ENCODE measurements around the gene BMP2.

BMP2 gene

DNA sequence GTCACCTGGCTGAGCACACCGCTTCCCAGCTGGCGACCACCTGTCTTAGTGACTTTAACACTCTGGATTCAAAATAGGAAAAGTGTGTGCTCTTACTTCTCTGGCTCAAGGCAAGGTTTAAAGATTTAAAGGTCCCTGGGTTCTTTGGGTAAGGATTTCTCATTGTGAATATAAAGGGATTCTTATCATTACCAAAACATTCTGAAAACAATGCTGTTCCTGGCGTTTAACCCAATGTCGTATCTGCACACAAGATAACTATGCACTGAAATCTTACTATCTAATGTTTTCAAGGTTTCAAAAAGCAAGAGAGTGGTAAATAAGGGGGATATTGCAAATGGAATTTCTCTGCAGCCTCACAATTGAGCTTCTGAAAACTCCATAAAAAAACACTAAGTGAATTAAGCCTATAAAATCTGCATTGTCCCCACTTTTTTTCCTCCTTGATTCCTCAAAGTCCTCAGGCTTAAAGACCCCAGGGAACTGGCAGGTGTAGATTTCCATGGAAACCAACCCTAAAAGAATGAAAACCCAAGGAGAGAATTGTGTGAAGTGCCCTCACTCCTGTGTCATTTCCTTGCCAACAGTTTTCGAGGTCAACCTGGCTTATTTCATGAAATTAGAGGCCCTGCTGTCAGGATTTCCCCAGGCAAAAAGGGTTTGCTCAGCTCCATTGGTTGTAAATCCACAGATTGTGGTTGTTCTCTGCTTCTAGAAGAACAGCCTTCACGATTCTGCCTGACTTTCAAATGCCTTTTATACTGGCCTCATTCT lies 44.0 kb downstream of the BMP2 start:
- TF ChIP-seq, protein P1, sequence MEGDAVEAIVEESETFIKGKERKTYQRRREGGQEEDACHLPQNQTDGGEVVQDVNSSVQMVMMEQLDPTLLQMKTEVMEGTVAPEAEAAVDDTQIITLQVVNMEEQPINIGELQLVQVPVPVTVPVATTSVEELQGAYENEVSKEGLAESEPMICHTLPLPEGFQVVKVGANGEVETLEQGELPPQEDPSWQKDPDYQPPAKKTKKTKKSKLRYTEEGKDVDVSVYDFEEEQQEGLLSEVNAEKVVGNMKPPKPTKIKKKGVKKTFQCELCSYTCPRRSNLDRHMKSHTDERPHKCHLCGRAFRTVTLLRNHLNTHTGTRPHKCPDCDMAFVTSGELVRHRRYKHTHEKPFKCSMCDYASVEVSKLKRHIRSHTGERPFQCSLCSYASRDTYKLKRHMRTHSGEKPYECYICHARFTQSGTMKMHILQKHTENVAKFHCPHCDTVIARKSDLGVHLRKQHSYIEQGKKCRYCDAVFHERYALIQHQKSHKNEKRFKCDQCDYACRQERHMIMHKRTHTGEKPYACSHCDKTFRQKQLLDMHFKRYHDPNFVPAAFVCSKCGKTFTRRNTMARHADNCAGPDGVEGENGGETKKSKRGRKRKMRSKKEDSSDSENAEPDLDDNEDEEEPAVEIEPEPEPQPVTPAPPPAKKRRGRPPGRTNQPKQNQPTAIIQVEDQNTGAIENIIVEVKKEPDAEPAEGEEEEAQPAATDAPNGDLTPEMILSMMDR (IDR thresholded peaks at IDR 0.05; ENCODE audit: control insufficient read depth, insufficient read depth, low read depth, low read length, missing control alignments): no peak
- DNase-seq (ENCODE audit: low read depth): no peak
- H3K4me3 ChIP-seq (ENCODE audit: control insufficient read depth, low read depth, low read length): no peak overlapping the region

DNA sequence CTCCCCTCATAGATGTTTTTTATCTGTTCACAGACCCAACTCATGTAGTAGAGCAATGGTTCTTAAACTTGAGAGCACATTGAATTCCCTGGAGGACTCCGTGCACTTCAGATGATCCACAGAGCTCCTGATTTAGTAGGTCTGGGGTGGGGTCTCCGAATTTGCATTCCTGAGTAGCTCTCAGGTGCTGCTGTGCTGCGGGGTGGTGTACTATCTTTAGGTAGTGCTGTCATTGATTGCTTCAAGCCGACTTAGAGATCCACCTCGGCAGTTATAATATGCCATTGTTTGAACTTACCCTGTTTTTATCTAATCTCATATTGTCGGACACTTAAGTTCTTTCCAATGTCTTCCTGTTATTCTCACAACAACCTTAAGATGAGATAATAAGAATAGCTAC lies 45.0 kb downstream of the BMP2 start:
- TF ChIP-seq, protein P1 (IDR thresholded peaks at IDR 0.05; ENCODE audit: control insufficient read depth, insufficient read depth, low read depth, low read length, missing control alignments): no peak
- no peak for DNase-seq (ENCODE audit: low read depth)
- no peak overlapping the region for H3K4me3 ChIP-seq (ENCODE audit: control insufficient read depth, low read depth, low read length)

- no peak for DNase-seq (ENCODE audit: low read depth)
- H3K4me3 ChIP-seq (ENCODE audit: control insufficient read depth, low read depth, low read length): no peak overlapping the region
- TF ChIP-seq, protein P1 (IDR thresholded peaks at IDR 0.05; ENCODE audit: control insufficient read depth, insufficient read depth, low read depth, low read length, missing control alignments): no peak
These were observed 47.5 kb downstream of the BMP2 start for GRCh38 chr20:6814945-6815344.

- TF ChIP-seq, protein P1 (IDR thresholded peaks at IDR 0.05; ENCODE audit: control insufficient read depth, insufficient read depth, low read depth, low read length, missing control alignments): no peak
- no peak overlapping the region for H3K4me3 ChIP-seq (ENCODE audit: control insufficient read depth, low read depth, low read length)
- no peak for DNase-seq (ENCODE audit: low read depth)
These were observed 50.7 kb downstream of the BMP2 start for GRCh38 chr20:6818033-6818808.

GRCh38 chr20:6819599-6819998 lies 52.1 kb downstream of the BMP2 start:
- DNase-seq (ENCODE audit: low read depth): no peak
- TF ChIP-seq, protein P1 (IDR thresholded peaks at IDR 0.05; ENCODE audit: control insufficient read depth, insufficient read depth, low read depth, low read length, missing control alignments): no peak
- no peak overlapping the region for H3K4me3 ChIP-seq (ENCODE audit: control insufficient read depth, low read depth, low read length)

- DNase-seq (ENCODE audit: low read depth): no peak
- no peak overlapping the region for H3K4me3 ChIP-seq (ENCODE audit: control insufficient read depth, low read depth, low read length)
- TF ChIP-seq, protein P1 (IDR thresholded peaks at IDR 0.05; ENCODE audit: control insufficient read depth, insufficient read depth, low read depth, low read length, missing control alignments): no peak
These were observed 56.9 kb downstream of the BMP2 start for GRCh38 chr20:6824401-6824800.
